ENCODE data around the gene TRIM5. TPM values are rescaled to one million over a fixed set of nuclear protein-coding genes. Genes with fewer than 3 reads are reported as not detected.
A peak's percentile ranks its signal among the peaks of the same experiment; 100 is the strongest.

The TRIM5 gene
- total and polyA plus RNA-seq, 2 donors (not counting 3 experiments of a cell fraction or from before 2014, with no cell fraction given) = 54.5 to 57.3 TPM

GRCh38 chr11:5626196-5626595 is 58.7 kb downstream of the TRIM5 start:
- Histone ChIP-seq H2AFZ (ENCODE audit: low read depth, low read length) (no peak overlapping the region), H3K27me3 (ENCODE audit: control insufficient read depth in 2 of 2, insufficient read depth in 2 of 2, low read length in 2 of 2) (no peaks in the 10 kb centered on the region), H3K9ac (replicated peaks; ENCODE audit: extremely low read depth, insufficient read depth, low read length) (no peak overlapping the region), H3K4me3 (replicated peaks in 1 of 3; ENCODE audit: insufficient read depth in 1 of 3, low read depth in 1 of 3, low read length in 3 of 3) (no peak overlapping the region), H4K20me1 (replicated peaks; ENCODE audit: control insufficient read depth, extremely low read depth, insufficient read depth, low read length) (no peaks in the 10 kb centered on the region), H3K4me1 (ENCODE audit: control insufficient read depth, extremely low read depth, insufficient read depth, low read length) (peaks cover 14% of the 10 kb centered on the region), H3K9me3 (replicated peaks; ENCODE audit: control insufficient read depth, insufficient read depth, low read length) (no peaks in the 10 kb centered on the region), H3K4me2 (ENCODE audit: insufficient read depth, low read length) (no peak overlapping the region), H3K9me1 (replicated peaks; ENCODE audit: control insufficient read depth, extremely low read depth, insufficient read depth, low read length) (no peaks in the 10 kb centered on the region), H3K79me2 (ENCODE audit: control insufficient read depth, insufficient read depth, low read length) (no peaks in the 10 kb centered on the region), H3K36me3 (ENCODE audit: control insufficient read depth in 2 of 2, extremely low read depth in 1 of 2, insufficient read depth in 2 of 2, low read length in 2 of 2) (no peaks in the 10 kb centered on the region), H3K27ac (ENCODE audit: insufficient read depth, low read depth, low read length) (no peak overlapping the region)
- ChIA-PET CTCF (no interaction called here), POLR2A (no interaction called here)
- intact Hi-C loops (cut with micrococcal nuclease) (no loop called here), dilution Hi-C loops (cut with MboI; ENCODE audit: extremely low pct_ligation_motif_present, low sequenced_read_pairs) (no loop called here)
- BruUV-seq (replicated peaks) = no TSS peak
- no peak for DNase-seq (ENCODE audit: low read depth, low spot score)
- TF ChIP-seq JUN (IDR thresholded peaks at IDR 0.05; ENCODE audit: borderline replicate concordance, insufficient read depth, insufficient read length, low read depth) (no peak), CTCF (IDR thresholded peaks at IDR 0.05; ENCODE audit: extremely low read depth in 1 of 2, insufficient read depth in 1 of 2, low read depth in 1 of 2, low read length in 2 of 2) (no peak), POLR2AphosphoS5 (IDR thresholded peaks at IDR 0.05; ENCODE audit: insufficient read depth, low read depth, low read length) (no peak), POLR2A (IDR thresholded peaks at IDR 0.05; ENCODE audit: low read depth, low read length) (no peak), MYC (IDR thresholded peaks at IDR 0.05; ENCODE audit: low read depth, low read length) (no peak), MAX (IDR thresholded peaks at IDR 0.05; ENCODE audit: insufficient read depth, insufficient read length) (no peak)
- no peak for FAIRE-seq

- Histone ChIP-seq H3K9me3 (replicated peaks; ENCODE audit: control insufficient read depth, insufficient read depth, low read length) (no peaks in the 10 kb centered on the region), H2AFZ (ENCODE audit: low read depth, low read length) (peak overlapping the region; percentile 95), H3K27me3 (ENCODE audit: control insufficient read depth in 2 of 2, insufficient read depth in 2 of 2, low read length in 2 of 2) (no peaks in the 10 kb centered on the region), H3K4me2 (ENCODE audit: insufficient read depth, low read length) (peak overlapping the region; percentile 93), H3K79me2 (ENCODE audit: control insufficient read depth, insufficient read depth, low read length) (no peaks in the 10 kb centered on the region), H3K36me3 (ENCODE audit: control insufficient read depth in 2 of 2, extremely low read depth in 1 of 2, insufficient read depth in 2 of 2, low read length in 2 of 2) (no peaks in the 10 kb centered on the region), H3K9me1 (replicated peaks; ENCODE audit: control insufficient read depth, extremely low read depth, insufficient read depth, low read length) (no peaks in the 10 kb centered on the region), H3K27ac (ENCODE audit: insufficient read depth, low read depth, low read length) (peak overlapping the region; percentile 76), H3K4me1 (ENCODE audit: control insufficient read depth, extremely low read depth, insufficient read depth, low read length) (peaks cover 22% of the 10 kb centered on the region), H4K20me1 (replicated peaks; ENCODE audit: control insufficient read depth, extremely low read depth, insufficient read depth, low read length) (no peaks in the 10 kb centered on the region), H3K4me3 (replicated peaks in 1 of 3; ENCODE audit: insufficient read depth in 1 of 3, low read depth in 1 of 3, low read length in 3 of 3) (peak overlapping the region in 2 of 3 experiments; percentile 40 to 90), H3K9ac (replicated peaks; ENCODE audit: extremely low read depth, insufficient read depth, low read length) (peak overlapping the region; percentile 79)
- no peak for DNase-seq (ENCODE audit: low read depth, low spot score)
- intact Hi-C loops (cut with micrococcal nuclease) = loop anchor here (1.0 kb wide), 1 partner anchor 25 kb away; no protein-coding TSS in a partner anchor
- POLR2A ChIA-PET = no interaction called here
- BruUV-seq (replicated peaks) = no TSS peak
- no peak for TF ChIP-seq CTCF (IDR thresholded peaks at IDR 0.05; ENCODE audit: extremely low read depth in 1 of 2, insufficient read depth in 1 of 2, low read depth in 1 of 2, low read length in 2 of 2)
- no peak for TF ChIP-seq MAX (IDR thresholded peaks at IDR 0.05; ENCODE audit: insufficient read depth, insufficient read length)
- TF ChIP-seq FOS (IDR thresholded peaks at IDR 0.05; ENCODE audit: borderline replicate concordance, insufficient read depth, low read length) = no peak
- TF ChIP-seq GATA2 (IDR thresholded peaks at IDR 0.05; ENCODE audit: insufficient read depth, insufficient read length, low read depth, low read length) = no peak
- no peak for TF ChIP-seq EZH2 (IDR thresholded peaks at IDR 0.05; ENCODE audit: borderline replicate concordance, low read depth, low read length, severe bottlenecking)
- peak; percentile 47 for FAIRE-seq
- CTCF ChIA-PET = interaction anchor here (0.9 to 1.6 kb wide), 3 partner anchors 13 to 25 kb away, joined by 3 to 8 read pairs (median 3); no protein-coding TSS in a partner anchor
- dilution Hi-C loops (cut with MboI; ENCODE audit: extremely low pct_ligation_motif_present, low sequenced_read_pairs) = no loop called here
These were observed 59.6 kb downstream of the TRIM5 start for GRCh38 chr11:5625281-5625680.
